ENCODE results near the gene EGF.

Gene EGF

GRCh38 chr4:109999585-109999912, 86.9 kb downstream of the EGF start:
- Histone ChIP-seq H2BK12ac (ENCODE audit: low read length) (no peak overlapping the region), H4K12ac (ENCODE audit: low read depth, low read length) (no peak overlapping the region), H3K4ac (ENCODE audit: low read depth, low read length) (no peak overlapping the region), H3K27ac (ENCODE audit: low read depth, low read length) (no peak overlapping the region), H3K9ac (ENCODE audit: low read length) (no peak overlapping the region), H3K4me1 (ENCODE audit: control insufficient read depth in 1 of 2, insufficient read depth in 2 of 2, low read length in 2 of 2) (no peaks in the 10 kb centered on the region), H3K79me1 (ENCODE audit: low read length) (no peaks in the 10 kb centered on the region), H3K79me2 (ENCODE audit: control insufficient read depth, insufficient read depth, low read length, poor library complexity) (no peaks in the 10 kb centered on the region), H3K9me3 (ENCODE audit: insufficient read depth, low read depth, low read length) (no peaks in the 10 kb centered on the region), H4K91ac (ENCODE audit: low read depth, low read length) (no peak overlapping the region), H2AK5ac (ENCODE audit: low read length) (no peak overlapping the region), H3K36me3 (ENCODE audit: control insufficient read depth in 1 of 2, insufficient read depth in 2 of 2, low read length in 2 of 2) (no peaks in the 10 kb centered on the region), H3K23ac (ENCODE audit: low read length) (no peak overlapping the region), H2BK120ac (ENCODE audit: insufficient read depth, low read length, poor library complexity) (no peak overlapping the region), H2BK5ac (ENCODE audit: low read depth, low read length, poor library complexity) (no peak overlapping the region), H3K18ac (ENCODE audit: low read length) (no peak overlapping the region), H4K8ac (ENCODE audit: low read depth, low read length) (no peak overlapping the region), H3K14ac (ENCODE audit: low read length) (no peak overlapping the region), H3K27me3 (ENCODE audit: insufficient read depth, low read length) (no peaks in the 10 kb centered on the region), H3K4me3 (ENCODE audit: low read depth, low read length) (no peak overlapping the region), H3K4me2 (ENCODE audit: low read length) (no peak overlapping the region), H2AFZ (ENCODE audit: insufficient read depth, low read length, poor library complexity) (no peak overlapping the region)
- no peak for DNase-seq
- whole genome bisulfite sequencing (ENCODE audit: extremely low coverage, insufficient coverage, insufficient read length) = no CpG with 5 or more reads among the region's 9 CpGs

GRCh38 chr4:110002326-110002725, 89.6 kb downstream of the EGF start:
- no peaks in the 10 kb centered on the region for H3K36me3 ChIP-seq (ENCODE audit: control insufficient read depth in 1 of 2, insufficient read depth in 2 of 2, low read length in 2 of 2)
- no CpG with 5 or more reads among the region's 3 CpGs for WGBS (ENCODE audit: extremely low coverage, insufficient coverage, insufficient read length)
- no peak overlapping the region for H3K4me2 ChIP-seq (ENCODE audit: low read length)
- no peak overlapping the region for H3K27ac ChIP-seq (ENCODE audit: low read depth, low read length)
- H3K23ac ChIP-seq (ENCODE audit: low read length) = no peak overlapping the region
- H3K27me3 ChIP-seq (ENCODE audit: insufficient read depth, low read length) = no peaks in the 10 kb centered on the region
- H3K4me1 ChIP-seq (ENCODE audit: control insufficient read depth in 1 of 2, insufficient read depth in 2 of 2, low read length in 2 of 2) = no peaks in the 10 kb centered on the region
- H4K91ac ChIP-seq (ENCODE audit: low read depth, low read length) = no peak overlapping the region
- H4K8ac ChIP-seq (ENCODE audit: low read depth, low read length) = no peak overlapping the region
- H2AFZ ChIP-seq (ENCODE audit: insufficient read depth, low read length, poor library complexity) = no peak overlapping the region
- H2BK5ac ChIP-seq (ENCODE audit: low read depth, low read length, poor library complexity) = no peak overlapping the region
- H4K12ac ChIP-seq (ENCODE audit: low read depth, low read length) = no peak overlapping the region
- H3K18ac ChIP-seq (ENCODE audit: low read length) = no peak overlapping the region
- DNase-seq = no peak
- no peak overlapping the region for H2BK12ac ChIP-seq (ENCODE audit: low read length)
- H3K9me3 ChIP-seq (ENCODE audit: insufficient read depth, low read depth, low read length) = no peaks in the 10 kb centered on the region
- no peak overlapping the region for H3K9ac ChIP-seq (ENCODE audit: low read length)
- H3K4me3 ChIP-seq (ENCODE audit: low read depth, low read length) = no peak overlapping the region
- no peak overlapping the region for H3K14ac ChIP-seq (ENCODE audit: low read length)
- no peak overlapping the region for H2AK5ac ChIP-seq (ENCODE audit: low read length)
- no peak overlapping the region for H3K4ac ChIP-seq (ENCODE audit: low read depth, low read length)
- H2BK120ac ChIP-seq (ENCODE audit: insufficient read depth, low read length, poor library complexity) = no peak overlapping the region
- H3K79me1 ChIP-seq (ENCODE audit: low read length) = no peaks in the 10 kb centered on the region
- H3K79me2 ChIP-seq (ENCODE audit: control insufficient read depth, insufficient read depth, low read length, poor library complexity) = no peaks in the 10 kb centered on the region

- Histone ChIP-seq H3K4me2 (ENCODE audit: low read length) (no peak overlapping the region), H2AFZ (ENCODE audit: insufficient read depth, low read length, poor library complexity) (no peak overlapping the region), H3K4ac (ENCODE audit: low read depth, low read length) (no peak overlapping the region), H2AK5ac (ENCODE audit: low read length) (no peak overlapping the region), H4K8ac (ENCODE audit: low read depth, low read length) (no peak overlapping the region), H4K12ac (ENCODE audit: low read depth, low read length) (no peak overlapping the region), H3K27ac (ENCODE audit: low read depth, low read length) (no peak overlapping the region), H2BK12ac (ENCODE audit: low read length) (no peak overlapping the region), H2BK120ac (ENCODE audit: insufficient read depth, low read length, poor library complexity) (no peak overlapping the region), H3K36me3 (ENCODE audit: control insufficient read depth in 1 of 2, insufficient read depth in 2 of 2, low read length in 2 of 2) (no peaks in the 10 kb centered on the region), H3K9ac (ENCODE audit: low read length) (no peak overlapping the region), H3K27me3 (ENCODE audit: insufficient read depth, low read length) (no peaks in the 10 kb centered on the region), H3K18ac (ENCODE audit: low read length) (no peak overlapping the region), H3K23ac (ENCODE audit: low read length) (no peak overlapping the region), H2BK5ac (ENCODE audit: low read depth, low read length, poor library complexity) (no peak overlapping the region), H3K9me3 (ENCODE audit: insufficient read depth, low read depth, low read length) (no peaks in the 10 kb centered on the region), H3K4me3 (ENCODE audit: low read depth, low read length) (no peak overlapping the region), H3K4me1 (ENCODE audit: control insufficient read depth in 1 of 2, insufficient read depth in 2 of 2, low read length in 2 of 2) (peaks cover 0 to 1% of the 10 kb centered on the region in 2 experiments), H3K79me1 (ENCODE audit: low read length) (no peaks in the 10 kb centered on the region), H4K91ac (ENCODE audit: low read depth, low read length) (no peak overlapping the region), H3K14ac (ENCODE audit: low read length) (no peak overlapping the region), H3K79me2 (ENCODE audit: control insufficient read depth, insufficient read depth, low read length, poor library complexity) (no peaks in the 10 kb centered on the region)
- no peak for DNase-seq
- WGBS (ENCODE audit: extremely low coverage, insufficient coverage, insufficient read length) = no CpG with 5 or more reads among the region's 6 CpGs
Measured at GRCh38 chr4:110003401-110004187, 90.9 kb downstream of the EGF start.

DNA sequence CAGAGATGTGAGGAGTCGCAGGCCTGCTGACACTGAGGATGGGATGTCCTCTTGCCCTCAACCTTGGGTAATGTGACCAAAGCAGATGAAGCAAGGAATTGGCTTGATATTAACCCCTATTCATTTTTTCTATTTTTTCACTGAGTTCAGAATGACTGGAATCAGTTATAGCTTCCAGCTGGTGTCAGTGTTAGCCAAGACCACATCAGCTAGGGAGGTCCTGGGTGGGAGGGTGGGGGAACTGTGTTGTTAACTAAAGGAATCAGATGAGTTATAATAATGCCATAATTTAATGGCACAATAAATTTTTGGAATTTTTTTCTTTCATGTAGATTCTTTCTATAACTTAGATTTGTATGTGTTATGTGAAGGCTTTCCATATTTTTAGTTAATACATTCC, 91.9 kb downstream of the EGF start:
- Histone ChIP-seq H3K18ac (ENCODE audit: low read length) (no peak overlapping the region), H3K9ac (ENCODE audit: low read length) (no peak overlapping the region), H4K12ac (ENCODE audit: low read depth, low read length) (no peak overlapping the region), H3K4me2 (ENCODE audit: low read length) (no peak overlapping the region), H3K27me3 (ENCODE audit: insufficient read depth, low read length) (no peaks in the 10 kb centered on the region), H3K23ac (ENCODE audit: low read length) (no peak overlapping the region), H4K8ac (ENCODE audit: low read depth, low read length) (no peak overlapping the region), H3K4me1 (ENCODE audit: control insufficient read depth in 1 of 2, insufficient read depth in 2 of 2, low read length in 2 of 2) (peaks cover 0 to 2% of the 10 kb centered on the region in 2 experiments), H2BK12ac (ENCODE audit: low read length) (no peak overlapping the region), H3K9me3 (ENCODE audit: insufficient read depth, low read depth, low read length) (no peaks in the 10 kb centered on the region), H2AFZ (ENCODE audit: insufficient read depth, low read length, poor library complexity) (no peak overlapping the region), H3K79me2 (ENCODE audit: control insufficient read depth, insufficient read depth, low read length, poor library complexity) (no peaks in the 10 kb centered on the region), H2BK5ac (ENCODE audit: low read depth, low read length, poor library complexity) (no peak overlapping the region), H3K4me3 (ENCODE audit: low read depth, low read length) (no peak overlapping the region), H3K79me1 (ENCODE audit: low read length) (no peaks in the 10 kb centered on the region), H4K91ac (ENCODE audit: low read depth, low read length) (no peak overlapping the region), H2BK120ac (ENCODE audit: insufficient read depth, low read length, poor library complexity) (no peak overlapping the region), H3K36me3 (ENCODE audit: control insufficient read depth in 1 of 2, insufficient read depth in 2 of 2, low read length in 2 of 2) (no peaks in the 10 kb centered on the region), H3K14ac (ENCODE audit: low read length) (no peak overlapping the region), H3K27ac (ENCODE audit: low read depth, low read length) (no peak overlapping the region), H3K4ac (ENCODE audit: low read depth, low read length) (no peak overlapping the region), H2AK5ac (ENCODE audit: low read length) (no peak overlapping the region)
- WGBS (ENCODE audit: extremely low coverage, insufficient coverage, insufficient read length) = no CpG with 5 or more reads among the region's 1 CpG
- no peak for DNase-seq

Data from trophoblast cell (in vitro differentiated cells and primary cell).